Measurements from ENCODE around the gene CDCA5.

DNA sequence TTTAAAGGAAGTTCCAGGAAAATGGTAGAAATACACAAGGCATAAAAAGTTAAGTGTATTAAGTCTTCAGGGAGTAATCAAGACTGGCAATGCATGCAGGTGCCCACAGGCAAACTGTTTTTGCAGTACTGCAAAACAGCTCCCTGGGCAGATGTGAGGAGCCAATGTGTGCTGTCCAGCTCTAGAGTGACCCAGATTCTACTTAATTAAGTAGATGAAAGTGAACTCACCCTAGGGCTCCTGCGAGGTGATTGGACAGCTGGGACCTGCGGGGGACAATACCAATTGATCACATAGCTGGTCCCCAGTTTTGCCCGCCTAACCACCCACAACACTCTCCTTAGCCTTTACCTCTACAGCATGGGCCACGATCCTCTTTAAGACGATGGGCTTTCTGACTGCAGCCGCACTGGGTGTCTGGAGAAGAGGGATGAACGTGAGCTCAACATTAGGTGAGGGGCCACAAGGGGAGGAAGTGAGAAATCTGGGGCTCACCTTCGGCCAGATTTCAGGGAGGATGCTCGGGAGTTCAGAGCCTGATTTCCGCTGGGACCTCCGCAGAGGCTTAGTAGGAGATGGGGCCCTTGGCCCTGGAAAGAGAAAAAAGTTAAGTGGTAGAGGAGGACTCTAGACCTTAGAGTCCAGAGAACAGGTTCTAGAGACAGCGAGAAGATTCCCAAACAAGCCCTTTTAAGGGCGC lies 556 bp downstream of the CDCA5 start:
- TF ChIP-seq, protein P1, sequence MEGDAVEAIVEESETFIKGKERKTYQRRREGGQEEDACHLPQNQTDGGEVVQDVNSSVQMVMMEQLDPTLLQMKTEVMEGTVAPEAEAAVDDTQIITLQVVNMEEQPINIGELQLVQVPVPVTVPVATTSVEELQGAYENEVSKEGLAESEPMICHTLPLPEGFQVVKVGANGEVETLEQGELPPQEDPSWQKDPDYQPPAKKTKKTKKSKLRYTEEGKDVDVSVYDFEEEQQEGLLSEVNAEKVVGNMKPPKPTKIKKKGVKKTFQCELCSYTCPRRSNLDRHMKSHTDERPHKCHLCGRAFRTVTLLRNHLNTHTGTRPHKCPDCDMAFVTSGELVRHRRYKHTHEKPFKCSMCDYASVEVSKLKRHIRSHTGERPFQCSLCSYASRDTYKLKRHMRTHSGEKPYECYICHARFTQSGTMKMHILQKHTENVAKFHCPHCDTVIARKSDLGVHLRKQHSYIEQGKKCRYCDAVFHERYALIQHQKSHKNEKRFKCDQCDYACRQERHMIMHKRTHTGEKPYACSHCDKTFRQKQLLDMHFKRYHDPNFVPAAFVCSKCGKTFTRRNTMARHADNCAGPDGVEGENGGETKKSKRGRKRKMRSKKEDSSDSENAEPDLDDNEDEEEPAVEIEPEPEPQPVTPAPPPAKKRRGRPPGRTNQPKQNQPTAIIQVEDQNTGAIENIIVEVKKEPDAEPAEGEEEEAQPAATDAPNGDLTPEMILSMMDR (IDR thresholded peaks at IDR 0.05; ENCODE audit: insufficient read depth, low read length, poor library complexity, severe bottlenecking) = no peak
- TF ChIP-seq EZH2phosphoT487 (conservative IDR thresholded peaks at IDR 0.05; ENCODE audit: low read length) = no peak

Measured in SU-DHL-6 (cell line).